ENCODE data around the gene COPS7B.
"Not testable (repeated sequence)": the region's sequence is repeated elsewhere in the genome, so short reads cannot be mapped to it uniquely, and the experiment has no call there.

The COPS7B gene

DNA sequence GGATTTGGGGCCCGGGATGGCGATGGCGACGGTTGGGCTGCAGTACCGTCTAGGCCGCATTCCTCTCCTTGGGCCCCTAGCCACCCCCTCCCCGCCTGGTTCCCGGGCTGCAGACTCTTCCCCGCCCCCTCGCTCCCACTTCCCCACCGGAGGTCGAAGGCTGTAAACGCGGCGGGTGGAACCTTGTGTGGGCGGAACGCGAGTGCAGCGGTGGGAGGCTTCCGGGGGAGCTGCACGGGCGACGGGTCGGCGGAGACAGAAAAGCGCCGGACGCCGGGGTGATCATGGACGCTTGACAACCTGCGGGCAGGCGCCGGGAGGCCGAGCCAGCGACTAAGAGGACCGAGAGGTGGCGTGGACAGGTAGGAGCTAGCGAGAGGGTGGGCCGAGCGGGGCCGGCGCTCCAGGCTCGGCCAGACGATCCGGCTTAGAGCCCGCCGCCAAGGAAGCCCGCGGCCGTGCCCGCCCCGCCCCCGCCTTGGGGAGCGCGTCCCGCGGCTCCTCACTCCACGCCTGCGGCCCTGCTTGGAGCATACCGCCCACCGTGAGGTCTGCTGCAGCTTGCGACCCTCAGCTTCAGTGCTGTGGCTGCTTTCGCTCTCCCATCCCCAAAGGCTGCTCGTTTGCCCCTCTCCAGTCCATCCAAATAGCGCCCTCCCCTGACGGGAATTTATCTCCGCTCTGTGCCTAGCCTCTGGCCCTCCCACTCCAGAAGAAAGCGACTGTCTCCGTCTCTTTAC, at the start of gene COPS7B:
TSS of gene COPS7B (plus strand) at position 269 of the 740 bp plus-strand sequence. CDS start 2,126 bp downstream, outside the sequence.
- Histone ChIP-seq H3K9ac (ENCODE audit: low read length) (peak within 1 kb of the TSS; percentile 22), H3K36me3 (ENCODE audit: control insufficient read depth, insufficient read depth, low read length) (peaks cover 3% of the 10 kb centered on the region), H3K27me3 (ENCODE audit: control insufficient read depth, insufficient read depth, low read length) (no peaks in the 10 kb centered on the region), H3K4me3 (ENCODE audit: low read length) (peak within 1 kb of the TSS; percentile 83), H3K27ac (ENCODE audit: low read depth, low read length) (peak within 1 kb of the TSS; percentile 59), H3K4me1 (ENCODE audit: control insufficient read depth, insufficient read depth, low read length) (peaks cover 10% of the 10 kb centered on the region)

DNA sequence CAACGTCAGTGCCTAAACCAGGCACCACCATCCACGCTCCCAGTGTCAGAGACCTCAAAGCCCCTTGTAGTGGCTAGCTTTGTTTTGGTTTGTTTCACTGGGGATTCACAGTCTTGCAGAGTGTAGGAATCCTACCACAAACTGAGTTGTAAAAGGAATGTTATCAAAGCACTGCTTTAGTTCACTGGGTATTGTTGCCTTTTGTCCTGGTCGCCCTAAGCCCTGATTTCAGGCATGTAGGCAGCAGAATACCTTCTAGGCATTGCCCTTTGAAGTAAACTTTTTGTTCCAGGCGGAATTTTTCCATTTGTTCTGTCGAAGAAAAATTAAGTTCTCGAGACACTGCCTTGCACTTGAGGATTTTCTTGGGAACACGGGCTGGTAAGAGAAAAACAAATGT, 48.5 kb upstream of the COPS7B start:
- Histone ChIP-seq H3K27ac (ENCODE audit: low read depth, low read length) (no peak overlapping the region), H3K9ac (ENCODE audit: low read length) (no peak overlapping the region), H3K27me3 (ENCODE audit: control insufficient read depth, insufficient read depth, low read length) (no peaks in the 10 kb centered on the region), H3K4me3 (ENCODE audit: low read length) (no peak overlapping the region), H3K36me3 (ENCODE audit: control insufficient read depth, insufficient read depth, low read length) (peaks cover 5% of the 10 kb centered on the region), H3K4me1 (ENCODE audit: control insufficient read depth, insufficient read depth, low read length) (no peaks in the 10 kb centered on the region)

DNA sequence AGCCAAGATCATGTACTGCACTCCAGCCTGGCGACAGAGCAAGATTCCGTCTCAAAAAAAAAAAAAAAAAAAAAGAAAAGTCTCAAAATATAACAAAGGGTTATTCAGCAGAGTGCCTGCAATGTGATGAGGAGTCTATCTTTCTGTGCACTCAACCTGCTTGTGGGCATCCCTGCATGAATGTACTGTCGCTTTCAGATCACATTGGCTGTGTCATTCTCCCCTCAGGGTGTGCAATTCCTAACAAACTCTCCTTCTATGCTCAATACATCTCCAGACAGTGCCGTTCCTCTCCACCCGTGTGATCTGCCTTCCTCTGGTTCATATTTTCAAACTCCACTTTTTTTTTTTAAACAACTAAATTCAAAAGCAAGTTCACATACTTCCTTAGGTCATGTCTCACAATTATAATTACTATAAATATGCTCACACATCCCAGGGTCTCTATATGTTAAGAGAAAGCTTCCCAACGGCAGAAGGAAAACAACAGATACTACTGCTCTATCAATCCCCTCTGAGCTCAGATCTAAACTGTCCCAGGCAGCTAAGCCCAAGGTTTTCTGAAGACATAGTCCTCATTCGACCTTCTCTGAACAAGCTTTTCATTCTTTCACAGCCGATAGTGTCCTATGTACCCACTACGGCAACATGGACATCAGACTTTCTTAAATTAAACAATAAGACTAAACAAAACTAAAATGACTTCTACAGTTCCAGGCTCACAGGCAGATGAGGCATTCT, 42.7 kb upstream of the COPS7B start:
- H3K9ac ChIP-seq (ENCODE audit: low read length): no peak overlapping the region
- H3K27ac ChIP-seq (ENCODE audit: low read depth, low read length): no peak overlapping the region
- no peak overlapping the region for H3K4me3 ChIP-seq (ENCODE audit: low read length)
- no peaks in the 10 kb centered on the region for H3K27me3 ChIP-seq (ENCODE audit: control insufficient read depth, insufficient read depth, low read length)
- H3K36me3 ChIP-seq (ENCODE audit: control insufficient read depth, insufficient read depth, low read length): no peaks in the 10 kb centered on the region
- no peaks in the 10 kb centered on the region for H3K4me1 ChIP-seq (ENCODE audit: control insufficient read depth, insufficient read depth, low read length)

DNA sequence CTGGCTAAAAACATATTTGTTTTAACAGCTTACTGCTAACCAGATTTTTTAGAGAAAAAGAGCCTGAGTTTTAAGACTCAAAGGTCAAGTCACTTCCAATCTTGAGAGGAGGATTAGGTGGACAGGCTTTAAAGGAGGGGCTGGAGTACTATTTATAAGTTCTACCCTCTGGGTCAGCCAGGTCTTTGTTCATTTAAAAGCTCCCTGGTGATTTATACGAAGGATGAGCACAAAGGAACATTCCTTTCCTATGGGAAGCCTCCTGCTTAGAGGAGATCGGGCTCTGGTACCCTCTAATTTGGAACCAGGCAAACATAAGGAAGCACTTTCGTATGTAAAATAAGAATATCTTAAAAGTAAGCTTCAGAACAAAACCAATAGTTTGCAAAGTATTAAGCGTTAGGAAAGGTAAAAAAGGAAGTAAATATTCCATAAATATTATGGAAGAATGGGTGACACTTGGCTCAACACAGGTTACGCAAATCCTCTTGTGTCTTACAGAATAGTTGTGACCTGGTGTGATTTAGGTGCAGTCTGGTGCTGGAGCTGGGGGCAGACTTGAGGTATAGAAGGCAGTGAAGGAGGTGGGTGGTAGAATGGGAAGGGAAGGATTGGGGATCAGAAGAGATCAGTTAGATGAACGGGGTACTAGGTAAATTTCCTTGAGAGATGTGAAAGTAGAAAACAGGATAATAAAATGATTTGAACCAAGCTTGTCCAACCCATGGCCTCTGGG, 40.8 kb upstream of the COPS7B start:
- no peak overlapping the region for H3K4me3 ChIP-seq (ENCODE audit: low read length)
- no peak overlapping the region for H3K27ac ChIP-seq (ENCODE audit: low read depth, low read length)

DNA sequence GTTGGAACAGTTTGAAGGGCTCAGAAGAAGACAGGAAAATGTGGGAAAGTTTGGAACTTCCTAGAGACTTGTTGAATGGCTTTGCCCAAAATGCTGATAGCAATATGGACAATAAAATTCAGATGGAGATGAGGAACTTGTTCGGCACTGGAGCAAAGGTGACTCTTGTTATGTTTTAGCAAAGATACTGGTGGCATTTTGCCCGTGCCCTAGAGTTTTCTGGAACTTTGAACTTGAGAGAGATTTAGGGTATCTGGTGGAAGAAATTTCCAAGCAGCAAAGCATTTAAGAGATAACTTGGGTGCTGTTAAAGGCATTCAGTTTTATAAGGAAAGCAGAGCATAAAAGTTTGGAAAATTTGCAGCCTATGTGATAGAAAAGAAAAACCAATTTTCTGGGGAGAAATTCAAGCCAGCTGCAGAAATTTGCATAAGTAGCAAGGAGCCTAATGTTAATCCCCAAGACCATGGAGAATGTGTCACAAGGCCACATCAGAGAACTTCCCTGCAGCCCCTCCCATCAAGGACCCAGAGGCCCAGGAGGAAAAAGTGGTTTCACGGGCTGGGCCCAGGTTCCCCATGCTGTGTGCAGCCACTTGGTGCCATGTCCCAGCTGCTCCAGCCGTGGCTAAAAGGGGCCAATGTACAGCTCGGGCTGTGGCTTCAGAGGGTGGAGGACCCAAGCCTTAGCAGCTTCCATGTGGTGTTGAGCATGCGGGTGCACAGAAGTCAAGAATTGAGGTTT, 37.9 kb upstream of the COPS7B start:
- not testable (repeated sequence) for H3K9ac ChIP-seq (ENCODE audit: low read length); H3K27ac ChIP-seq (ENCODE audit: low read depth, low read length); H3K4me3 ChIP-seq (ENCODE audit: low read length); H3K36me3 ChIP-seq (ENCODE audit: control insufficient read depth, insufficient read depth, low read length); H3K27me3 ChIP-seq (ENCODE audit: control insufficient read depth, insufficient read depth, low read length); H3K4me1 ChIP-seq (ENCODE audit: control insufficient read depth, insufficient read depth, low read length)

More for the DNA sequence above, 40.8 kb upstream of the COPS7B start:
- H3K27me3 ChIP-seq (ENCODE audit: control insufficient read depth, insufficient read depth, low read length): no peaks in the 10 kb centered on the region
- H3K9ac ChIP-seq (ENCODE audit: low read length): no peak overlapping the region
- no peaks in the 10 kb centered on the region for H3K36me3 ChIP-seq (ENCODE audit: control insufficient read depth, insufficient read depth, low read length)
- no peaks in the 10 kb centered on the region for H3K4me1 ChIP-seq (ENCODE audit: control insufficient read depth, insufficient read depth, low read length)

DNA sequence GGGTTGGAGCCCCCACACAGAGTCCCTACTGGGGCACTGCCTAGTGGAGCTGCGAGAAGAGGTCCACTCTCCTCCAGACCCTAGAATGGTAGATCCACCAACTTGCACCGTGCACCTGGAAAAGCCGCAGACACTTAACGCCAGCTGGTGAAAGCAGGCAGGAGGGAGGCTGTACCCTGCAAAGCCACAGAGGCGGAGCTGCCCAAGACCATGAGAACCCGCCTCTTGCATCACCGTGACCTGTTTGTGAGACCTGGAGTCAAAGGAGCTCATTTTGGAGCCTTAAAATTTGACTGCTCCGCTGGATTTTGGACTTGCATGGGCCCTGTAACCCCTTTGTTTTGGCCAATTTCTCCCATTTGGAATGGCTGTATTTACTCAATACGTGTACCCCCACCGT, 37.2 kb upstream of the COPS7B start:
- not testable (repeated sequence) for H3K27ac ChIP-seq (ENCODE audit: low read depth, low read length); H3K9ac ChIP-seq (ENCODE audit: low read length); H3K4me3 ChIP-seq (ENCODE audit: low read length)

DNA sequence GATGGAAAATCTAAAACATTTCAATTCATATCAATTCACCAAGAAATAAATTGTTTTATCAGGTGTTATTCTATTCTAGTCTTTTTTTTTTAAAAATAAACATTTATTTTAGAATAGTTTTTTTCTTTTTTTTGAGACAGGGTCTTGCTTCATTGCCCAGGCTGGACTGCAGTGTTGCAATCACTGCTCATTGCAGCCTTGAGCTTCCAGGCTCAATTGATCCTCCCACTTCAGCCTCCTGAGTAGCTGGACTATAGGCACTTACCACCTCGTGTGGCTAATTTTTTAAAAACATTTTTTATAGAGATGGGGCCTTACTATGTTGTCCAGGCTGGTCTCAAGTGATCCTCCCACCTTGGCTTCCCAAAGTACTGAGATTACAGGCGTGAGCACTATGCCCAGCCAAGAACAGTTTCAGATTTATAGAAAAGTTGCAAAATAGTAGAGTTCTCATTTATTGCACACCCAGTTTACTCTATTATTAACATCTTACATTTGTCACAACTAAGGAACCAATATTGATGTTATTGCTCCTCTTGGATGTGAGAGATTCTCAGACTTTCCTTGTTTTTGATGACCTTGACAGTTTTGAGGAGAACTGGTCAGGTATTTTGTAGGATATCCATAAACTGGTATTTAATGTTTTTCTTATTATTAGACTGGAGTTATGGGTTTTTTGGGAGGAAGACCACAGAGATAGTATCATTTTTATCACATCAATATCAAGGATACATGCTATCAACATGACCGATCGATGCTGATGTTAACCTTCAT, 35.0 kb upstream of the COPS7B start:
- no peaks in the 10 kb centered on the region for H3K27me3 ChIP-seq (ENCODE audit: control insufficient read depth, insufficient read depth, low read length)
- H3K4me1 ChIP-seq (ENCODE audit: control insufficient read depth, insufficient read depth, low read length): no peaks in the 10 kb centered on the region
- no peak overlapping the region for H3K27ac ChIP-seq (ENCODE audit: low read depth, low read length)
- H3K9ac ChIP-seq (ENCODE audit: low read length): no peak overlapping the region
- no peaks in the 10 kb centered on the region for H3K36me3 ChIP-seq (ENCODE audit: control insufficient read depth, insufficient read depth, low read length)
- no peak overlapping the region for H3K4me3 ChIP-seq (ENCODE audit: low read length)

More for the DNA sequence above, 37.2 kb upstream of the COPS7B start:
- H3K4me1 ChIP-seq (ENCODE audit: control insufficient read depth, insufficient read depth, low read length); H3K36me3 ChIP-seq (ENCODE audit: control insufficient read depth, insufficient read depth, low read length); H3K27me3 ChIP-seq (ENCODE audit: control insufficient read depth, insufficient read depth, low read length): not testable (repeated sequence)

DNA sequence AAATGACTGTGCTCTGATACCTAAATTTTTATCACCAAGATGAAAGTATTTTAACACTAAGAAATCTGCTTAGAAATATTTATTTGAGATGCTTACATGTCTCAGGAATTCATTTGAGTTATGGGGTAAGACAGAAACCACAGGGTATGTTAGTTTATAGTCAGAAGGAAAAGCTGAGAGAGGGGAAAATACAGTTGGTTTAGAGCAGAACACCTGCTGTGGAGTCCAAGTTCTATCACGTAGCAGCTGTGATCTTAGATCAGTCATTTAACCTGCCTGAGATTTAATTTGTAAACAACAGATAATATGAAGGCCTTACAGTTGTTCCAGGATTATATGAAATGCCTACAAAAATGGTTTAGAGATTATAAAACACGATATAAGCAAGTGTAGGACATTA, 34.2 kb upstream of the COPS7B start:
- Histone ChIP-seq H3K4me1 (ENCODE audit: control insufficient read depth, insufficient read depth, low read length) (no peaks in the 10 kb centered on the region), H3K9ac (ENCODE audit: low read length) (no peak overlapping the region), H3K27ac (ENCODE audit: low read depth, low read length) (no peak overlapping the region), H3K36me3 (ENCODE audit: control insufficient read depth, insufficient read depth, low read length) (no peaks in the 10 kb centered on the region), H3K27me3 (ENCODE audit: control insufficient read depth, insufficient read depth, low read length) (no peaks in the 10 kb centered on the region), H3K4me3 (ENCODE audit: low read length) (no peak overlapping the region)

DNA sequence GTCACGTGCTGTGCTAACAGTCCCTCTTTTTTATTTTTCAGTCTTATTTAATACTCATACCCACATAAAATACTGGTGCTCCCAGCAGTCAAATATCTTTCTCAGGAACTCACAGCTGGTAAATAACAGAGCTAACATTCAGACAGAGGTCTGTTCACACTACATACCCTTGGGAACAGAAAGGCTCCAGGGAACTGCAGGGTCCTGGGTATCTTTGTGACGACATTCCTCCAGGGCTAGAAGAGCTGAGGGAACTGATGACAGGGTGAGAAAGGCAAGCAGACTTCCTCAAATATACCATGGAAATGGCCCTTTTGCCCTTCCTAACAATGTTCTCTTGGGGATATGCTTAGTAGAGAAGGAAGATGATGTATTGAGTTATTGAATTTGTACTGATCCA, 24.5 kb upstream of the COPS7B start:
- H3K4me1 ChIP-seq (ENCODE audit: control insufficient read depth, insufficient read depth, low read length): no peaks in the 10 kb centered on the region
- H3K4me3 ChIP-seq (ENCODE audit: low read length): no peak overlapping the region
- no peak overlapping the region for H3K9ac ChIP-seq (ENCODE audit: low read length)
- H3K27me3 ChIP-seq (ENCODE audit: control insufficient read depth, insufficient read depth, low read length): no peaks in the 10 kb centered on the region
- no peaks in the 10 kb centered on the region for H3K36me3 ChIP-seq (ENCODE audit: control insufficient read depth, insufficient read depth, low read length)
- H3K27ac ChIP-seq (ENCODE audit: low read depth, low read length): no peak overlapping the region

DNA sequence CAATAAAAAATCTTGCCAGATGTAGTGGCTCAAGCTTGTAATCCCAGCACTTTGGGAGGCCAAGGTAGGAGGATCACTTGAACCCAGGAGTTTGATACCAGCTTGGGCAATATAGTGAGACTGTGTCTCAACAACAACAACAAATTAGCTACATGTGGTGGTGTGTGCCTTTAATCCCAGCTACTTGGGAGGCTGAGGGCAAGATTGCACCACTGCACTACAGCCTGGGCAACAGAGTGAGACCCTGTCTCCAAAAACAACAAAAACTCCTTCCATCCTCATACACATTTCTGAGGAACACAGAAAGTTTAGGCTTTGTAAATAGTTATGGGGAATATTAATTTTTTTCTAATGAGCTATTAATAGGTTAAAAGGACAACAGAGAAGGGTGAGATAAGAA, 22.1 kb upstream of the COPS7B start:
- Histone ChIP-seq H3K9ac (ENCODE audit: low read length) (no peak overlapping the region), H3K27ac (ENCODE audit: low read depth, low read length) (no peak overlapping the region), H3K4me3 (ENCODE audit: low read length) (no peak overlapping the region), H3K4me1 (ENCODE audit: control insufficient read depth, insufficient read depth, low read length) (no peaks in the 10 kb centered on the region), H3K27me3 (ENCODE audit: control insufficient read depth, insufficient read depth, low read length) (no peaks in the 10 kb centered on the region), H3K36me3 (ENCODE audit: control insufficient read depth, insufficient read depth, low read length) (no peaks in the 10 kb centered on the region)

DNA sequence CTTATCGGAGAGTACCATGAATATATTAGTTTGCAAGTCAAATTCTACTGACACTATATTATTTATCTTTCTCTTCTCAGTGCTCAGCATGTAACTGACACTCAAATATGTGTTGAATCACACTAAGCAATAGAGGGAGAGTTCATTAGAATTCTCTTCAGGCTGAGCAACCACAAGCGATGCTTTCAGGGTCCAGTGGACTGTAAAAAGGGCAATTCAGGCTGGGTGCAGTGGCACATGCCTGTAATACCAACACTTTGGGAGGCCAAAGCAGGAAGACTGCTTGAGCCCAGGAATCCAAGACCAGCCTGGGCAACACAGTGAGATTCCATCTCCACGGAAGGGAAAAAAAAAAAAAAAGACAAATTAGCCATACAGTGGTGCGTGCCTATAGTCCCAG, 21.5 kb upstream of the COPS7B start:
- H3K36me3 ChIP-seq (ENCODE audit: control insufficient read depth, insufficient read depth, low read length): no peaks in the 10 kb centered on the region
- no peak overlapping the region for H3K27ac ChIP-seq (ENCODE audit: low read depth, low read length)
- no peaks in the 10 kb centered on the region for H3K4me1 ChIP-seq (ENCODE audit: control insufficient read depth, insufficient read depth, low read length)
- no peaks in the 10 kb centered on the region for H3K27me3 ChIP-seq (ENCODE audit: control insufficient read depth, insufficient read depth, low read length)
- H3K9ac ChIP-seq (ENCODE audit: low read length): no peak overlapping the region
- no peak overlapping the region for H3K4me3 ChIP-seq (ENCODE audit: low read length)
